Fibroblast of peridontal ligament (primary cell): ENCODE measurements around the gene HSD17B7.
"Not testable (repeated sequence)": the region's sequence is repeated elsewhere in the genome, so short reads cannot be mapped to it uniquely, and the experiment has no call there.

Experiments used
- DNase-seq: peaks from one replicate; pipeline ENCODE4 v3.0.0-alpha.2; 2010; ENCODE audit errors: extremely low read depth

Gene HSD17B7

GRCh38 chr1:162790303-162790984 lies at the start of gene HSD17B7:
HSD17B7 (plus strand) TSS chr1:162790702; CDS start chr1:162790801, 99 bp downstream.
- DNase-seq, result peak; percentile 40

- no peak for DNase-seq
Observed at GRCh38 chr1:162740755-162741154, 49.7 kb upstream of the HSD17B7 start.

GRCh38 chr1:162741574-162741973 lies 48.9 kb upstream of the HSD17B7 start:
- no peak for DNase-seq

GRCh38 chr1:162746264-162746942 lies 44.1 kb upstream of the HSD17B7 start:
- not testable (repeated sequence) for DNase-seq

- DNase-seq, result no peak
Observed at GRCh38 chr1:162753001-162753658, 37.4 kb upstream of the HSD17B7 start.

- DNase-seq, result no peak
Observed at GRCh38 chr1:162753998-162754585, 36.4 kb upstream of the HSD17B7 start.

- no peak for DNase-seq
Observed at GRCh38 chr1:162755306-162755705, 35.2 kb upstream of the HSD17B7 start.

- DNase-seq, result no peak
Observed at GRCh38 chr1:162756523-162756922, 34.0 kb upstream of the HSD17B7 start.

GRCh38 chr1:162757476-162757875 lies 33.0 kb upstream of the HSD17B7 start:
- no peak for DNase-seq

GRCh38 chr1:162765788-162766187 lies 24.7 kb upstream of the HSD17B7 start:
- DNase-seq, result no peak

- peak; percentile 59 for DNase-seq
Observed at GRCh38 chr1:162772571-162773154, 17.8 kb upstream of the HSD17B7 start.

- no peak for DNase-seq
Observed at GRCh38 chr1:162774007-162774406, 16.5 kb upstream of the HSD17B7 start.

- no peak for DNase-seq
Observed at GRCh38 chr1:162779043-162779442, 11.5 kb upstream of the HSD17B7 start.

- DNase-seq, result peak; percentile 21
Observed at GRCh38 chr1:162782671-162783070, 7.8 kb upstream of the HSD17B7 start.

GRCh38 chr1:162784926-162785325 lies 5.6 kb upstream of the HSD17B7 start:
- not testable (repeated sequence) for DNase-seq

GRCh38 chr1:162788783-162789182 lies 1.7 kb upstream of the HSD17B7 start:
- not testable (repeated sequence) for DNase-seq

GRCh38 chr1:162790985-162791357 lies 469 bp downstream of the HSD17B7 start:
- DNase-seq, result not testable (repeated sequence)

GRCh38 chr1:162794284-162794683 lies 3.8 kb downstream of the HSD17B7 start:
- not testable (repeated sequence) for DNase-seq

GRCh38 chr1:162796617-162797279 lies 6.2 kb downstream of the HSD17B7 start:
- DNase-seq, result not testable (repeated sequence)

GRCh38 chr1:162799995-162800830 lies 9.7 kb downstream of the HSD17B7 start:
- DNase-seq, result peak; percentile 83

GRCh38 chr1:162807503-162807902 lies 17.0 kb downstream of the HSD17B7 start:
- not testable (repeated sequence) for DNase-seq
